ENCODE data around the gene CBFA2T3.

CBFA2T3 gene

GRCh38 chr16:88939972-88940861 lies 36.8 kb downstream of the CBFA2T3 start:
- DNase-seq = peak in 1 of 56 donors; percentile 46

- DNase-seq = peak in 7 of 56 donors; percentile 18 to 52 (median 42)
Measured at GRCh38 chr16:88939245-88939971, 37.6 kb downstream of the CBFA2T3 start.

GRCh38 chr16:88938777-88939244 lies 38.2 kb downstream of the CBFA2T3 start:
- DNase-seq = peak in 28 of 56 donors; percentile 6 to 75 (median 48)

- DNase-seq = no peak
Measured at GRCh38 chr16:88938119-88938776, 38.8 kb downstream of the CBFA2T3 start.

- no peak for DNase-seq
Measured at GRCh38 chr16:88937206-88937621, 39.8 kb downstream of the CBFA2T3 start.

GRCh38 chr16:88936556-88937205 lies 40.3 kb downstream of the CBFA2T3 start:
- peak in 1 of 56 donors; percentile 22 for DNase-seq

GRCh38 chr16:88936008-88936555 lies 40.9 kb downstream of the CBFA2T3 start:
- DNase-seq = no peak

- DNase-seq = no peak
Measured at GRCh38 chr16:88934066-88934667, 42.8 kb downstream of the CBFA2T3 start.

GRCh38 chr16:88932929-88933328 lies 44.1 kb downstream of the CBFA2T3 start:
- DNase-seq = no peak

- DNase-seq = no peak
Measured at GRCh38 chr16:88931936-88932335, 45.1 kb downstream of the CBFA2T3 start.

GRCh38 chr16:88931373-88931900 lies 45.6 kb downstream of the CBFA2T3 start:
- DNase-seq = no peak

- DNase-seq = no peak
Measured at GRCh38 chr16:88930716-88931115, 46.3 kb downstream of the CBFA2T3 start.

- DNase-seq = no peak
Measured at GRCh38 chr16:88929091-88929445, 47.9 kb downstream of the CBFA2T3 start.

- DNase-seq = no peak
Measured at GRCh38 chr16:88928405-88929090, 48.5 kb downstream of the CBFA2T3 start.

GRCh38 chr16:88927661-88928060 lies 49.3 kb downstream of the CBFA2T3 start:
- no peak for DNase-seq

GRCh38 chr16:88927010-88927409 lies 50.0 kb downstream of the CBFA2T3 start:
- no peak for DNase-seq

GRCh38 chr16:88926374-88926990 lies 50.5 kb downstream of the CBFA2T3 start:
- no peak for DNase-seq

GRCh38 chr16:88925540-88925887 lies 51.5 kb downstream of the CBFA2T3 start:
- no peak for DNase-seq

- DNase-seq = peak in 30 of 56 donors; percentile 5 to 80 (median 33)
Measured at GRCh38 chr16:88924834-88925539, 52.0 kb downstream of the CBFA2T3 start.

Data from nucleus accumbens (tissue), 56 donors.